ENCODE data around the gene MYBL2.

MYBL2 gene

DNA sequence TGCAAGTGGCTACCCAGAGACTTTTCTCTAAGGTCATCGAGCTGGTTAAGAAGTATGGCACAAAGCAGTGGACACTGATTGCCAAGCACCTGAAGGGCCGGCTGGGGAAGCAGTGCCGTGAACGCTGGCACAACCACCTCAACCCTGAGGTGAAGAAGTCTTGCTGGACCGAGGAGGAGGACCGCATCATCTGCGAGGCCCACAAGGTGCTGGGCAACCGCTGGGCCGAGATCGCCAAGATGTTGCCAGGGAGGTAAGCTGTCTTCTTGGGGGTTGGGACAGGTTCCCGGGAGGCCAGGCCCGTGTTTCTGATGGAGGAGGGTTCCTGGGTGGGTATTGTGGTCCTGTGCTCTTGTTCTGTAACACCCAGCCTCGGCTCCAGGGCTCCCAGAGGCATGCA lies 19.9 kb downstream of the MYBL2 start:
- no peak overlapping the region for H3K27ac ChIP-seq
- no peak for TF ChIP-seq ZFX (IDR thresholded peaks at IDR 0.05)
- no peak for TF ChIP-seq CTCF (conservative IDR thresholded peaks at IDR 0.05)

GRCh38 chr20:43689165-43689564 lies 22.3 kb downstream of the MYBL2 start:
- TF ChIP-seq CTCF (conservative IDR thresholded peaks at IDR 0.05) (no peak), ZFX (IDR thresholded peaks at IDR 0.05) (no peak)
- no peak overlapping the region for H3K27ac ChIP-seq

GRCh38 chr20:43690943-43691598 lies 24.2 kb downstream of the MYBL2 start:
- no peak overlapping the region for H3K27ac ChIP-seq
- TF ChIP-seq CTCF (conservative IDR thresholded peaks at IDR 0.05) (no peak), ZFX (IDR thresholded peaks at IDR 0.05) (no peak)

DNA sequence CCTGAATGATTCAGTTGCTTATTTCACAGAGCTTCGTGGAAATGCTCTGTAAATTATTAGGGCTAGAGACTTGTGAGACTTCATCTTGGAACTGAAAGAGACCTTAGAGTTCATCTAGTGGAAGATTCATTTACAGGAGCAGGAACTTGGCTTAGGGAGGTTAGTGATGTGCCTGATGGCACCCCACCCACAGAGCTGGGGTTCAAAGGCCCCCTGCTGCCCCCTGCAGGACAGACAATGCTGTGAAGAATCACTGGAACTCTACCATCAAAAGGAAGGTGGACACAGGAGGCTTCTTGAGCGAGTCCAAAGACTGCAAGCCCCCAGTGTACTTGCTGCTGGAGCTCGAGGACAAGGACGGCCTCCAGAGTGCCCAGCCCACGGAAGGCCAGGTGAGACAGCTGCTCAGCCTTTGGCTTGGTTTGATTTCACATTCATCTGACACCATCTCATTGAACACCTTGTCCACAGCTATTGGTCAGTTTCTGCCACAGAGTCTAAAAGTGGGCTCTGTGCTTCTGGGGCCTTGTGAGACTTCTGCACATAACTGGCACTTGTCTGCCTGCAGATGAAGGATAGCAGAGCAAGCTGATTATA lies 25.1 kb downstream of the MYBL2 start:
- TF ChIP-seq ZFX (IDR thresholded peaks at IDR 0.05) (no peak), CTCF (conservative IDR thresholded peaks at IDR 0.05) (peak; percentile 83)
- no peak overlapping the region for H3K27ac ChIP-seq

DNA sequence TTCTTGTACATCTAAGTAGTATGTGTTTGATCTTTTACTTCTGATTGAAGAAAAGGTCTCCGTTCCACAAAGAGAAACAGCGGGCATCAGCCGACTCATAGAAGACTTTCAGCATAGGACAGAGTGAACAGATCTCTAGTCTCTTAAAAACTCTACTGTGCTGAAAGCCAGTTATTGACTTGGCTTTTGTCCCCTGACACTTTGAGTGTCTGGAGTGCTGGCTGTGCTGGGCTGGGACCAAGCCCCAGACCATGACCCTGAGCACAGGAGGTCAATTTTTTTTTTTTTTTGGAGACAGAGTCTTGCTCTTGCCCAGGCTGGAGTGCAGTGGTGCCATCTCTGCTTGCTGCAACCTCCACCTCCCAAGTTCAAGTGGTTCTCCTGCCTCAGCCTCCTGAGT lies 27.8 kb downstream of the MYBL2 start:
- TF ChIP-seq CTCF (conservative IDR thresholded peaks at IDR 0.05): no peak
- TF ChIP-seq ZFX (IDR thresholded peaks at IDR 0.05): no peak
- no peak overlapping the region for H3K27ac ChIP-seq

GRCh38 chr20:43695571-43695970 lies 28.7 kb downstream of the MYBL2 start:
- H3K27ac ChIP-seq: no peak overlapping the region
- no peak for TF ChIP-seq CTCF (conservative IDR thresholded peaks at IDR 0.05)

DNA sequence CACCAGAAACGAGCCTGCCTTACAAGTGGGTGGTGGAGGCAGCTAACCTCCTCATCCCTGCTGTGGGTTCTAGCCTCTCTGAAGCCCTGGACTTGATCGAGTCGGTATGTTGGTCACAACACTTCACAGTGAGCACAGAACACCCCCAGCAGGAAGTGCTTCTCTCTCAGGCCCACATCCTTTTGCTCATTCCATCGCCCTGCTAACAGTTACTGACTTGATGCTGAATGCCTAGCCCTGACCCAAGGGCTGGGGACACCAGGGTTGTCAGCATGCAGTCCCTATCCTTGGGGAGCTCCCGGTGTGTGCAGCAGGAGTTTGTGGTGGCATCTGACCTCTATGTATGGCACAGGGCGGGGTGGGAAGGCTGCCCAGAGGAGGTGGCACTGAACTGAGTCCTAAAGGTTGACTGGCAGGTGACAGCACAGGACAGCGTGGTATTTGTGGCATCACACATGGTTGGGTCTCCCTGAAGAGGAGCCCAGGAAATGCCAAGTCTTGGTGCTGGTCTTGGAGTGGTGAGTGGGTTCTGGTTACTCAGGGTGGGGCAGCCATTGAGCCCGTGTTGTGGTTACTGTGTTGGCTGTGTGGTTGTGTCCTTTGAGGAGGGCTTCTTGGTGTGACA lies 33.1 kb downstream of the MYBL2 start:
- TF ChIP-seq ZFX (IDR thresholded peaks at IDR 0.05) (no peak), CTCF (conservative IDR thresholded peaks at IDR 0.05) (no peak)
- no peak overlapping the region for H3K27ac ChIP-seq

All from C4-2B (cell line).